Ascending aorta (tissue), 2 donors: ENCODE results near the gene GFPT1. TPM values are rescaled to one million over a fixed set of nuclear protein-coding genes. Genes with fewer than 3 reads are reported as not detected.

Source experiments
- DNase-seq, 2 donors: peaks; one replicate each; pipeline ENCODE4 v3.0.0-alpha.2; 2019; ENCODE audit warnings: low spot score in 2 of 2
- H3K27ac ChIP-seq, 2 donors: fragments of 200-600 bp; sonication (generic); one replicate each; pipeline ENCODE4 v1.5.1; 2016 to 2017; ENCODE audit warnings: mild to moderate bottlenecking in 1 of 2
- H3K27me3 ChIP-seq: fragments of 200-600 bp; sonication (generic); one replicate; pipeline ENCODE4 v1.5.1; 2017
- H3K36me3 ChIP-seq, 2 donors: fragments of 200-600 bp; sonication (generic); one replicate each; pipeline ENCODE4 v1.5.1; 2016
- H3K4me1 ChIP-seq, 2 donors: fragments of 200-600 bp; sonication (generic); one replicate each; pipeline ENCODE4 v1.5.1; 2016 to 2017; ENCODE audit warnings: mild to moderate bottlenecking in 1 of 2
- H3K4me3 ChIP-seq, 2 donors: fragments of 200-600 bp; sonication (generic); one replicate each; pipeline ENCODE4 v1.5.1; 2016 to 2017; ENCODE audit warnings: mild to moderate bottlenecking in 1 of 2
- H3K9me3 ChIP-seq, 2 donors: fragments of 200-600 bp; sonication (generic); one replicate each; pipeline ENCODE4 v1.5.1; 2016
- CTCF ChIP-seq, 3 experiments: fragments of 200-600 bp in 2 of 3; fragments of 450-650 bp in 1 of 3; sonication (generic) in 2 of 3; IDR thresholded peaks; one replicate each; pipeline ENCODE4 v1.5.1; 2016 to 2019; ENCODE audit warnings: antibody characterized with exemption in 3 of 3, mild to moderate bottlenecking in 1 of 3, moderate library complexity in 1 of 3
- intact Hi-C: fragments of 100-400 bp; cut with DNase I; formaldehyde crosslinking; loops from one replicate; pipeline ENCODE4 v1.15.1; 2023
- total RNA-seq: library from RNA; depleted of rRNA; stranded (reverse); fragments of >200 nt; gene quantifications from one replicate; pipeline ENCODE4 v1.1.0, GENCODE V29; 2016

The GFPT1 gene
- total RNA-seq, 1 donor from 2014 or later = 25.7 TPM

GRCh38 chr2:69389271-69389670 lies 2.2 kb upstream of the GFPT1 start:
- Histone ChIP-seq H3K27me3 (no peaks in the 10 kb centered on the region), H3K27ac (no peak overlapping the region), H3K9me3 (no peaks in the 10 kb centered on the region), H3K36me3 (peaks cover 4% of the 10 kb centered on the region in 2 donors), H3K4me3 (no peak overlapping the region), H3K4me1 (peaks cover 3 to 4% of the 10 kb centered on the region in 2 donors)
- TF ChIP-seq CTCF (IDR thresholded peaks at IDR 0.05) = no peak
- intact Hi-C loops = loop anchor here (5.0 kb wide), 1 partner anchor 253 kb away; the partner anchor contains the start of gene AAK1
- no peak for DNase-seq

GRCh38 chr2:69387770-69388481 lies 899 bp upstream of the GFPT1 start:
- Histone ChIP-seq H3K4me1 (peaks cover 3 to 4% of the 10 kb centered on the region in 2 donors), H3K27ac (peak overlapping the region; percentile 89 to 90), H3K9me3 (no peaks in the 10 kb centered on the region), H3K36me3 (no peaks in the 10 kb centered on the region), H3K27me3 (no peaks in the 10 kb centered on the region), H3K4me3 (peak overlapping the region; percentile 82 to 87)
- no peak for TF ChIP-seq CTCF (IDR thresholded peaks at IDR 0.05)
- intact Hi-C loops = loop anchor here (1.0 to 5.0 kb wide), 3 partner anchors 49 to 506 kb away; partner anchors contain the start of genes AAK1 and NFU1
- no peak for DNase-seq

- no peak for DNase-seq
- H3K27ac ChIP-seq = peak overlapping the region; percentile 89 to 90
- H3K4me3 ChIP-seq = peak overlapping the region; percentile 82 to 87
- H3K4me1 ChIP-seq = peaks cover 3 to 4% of the 10 kb centered on the region in 2 donors
- intact Hi-C loops = loop anchor here (5.0 kb wide), 1 partner anchor 256 kb away; the partner anchor contains the start of gene AAK1
- TF ChIP-seq CTCF (IDR thresholded peaks at IDR 0.05) = no peak
- no peaks in the 10 kb centered on the region for H3K27me3 ChIP-seq
- H3K36me3 ChIP-seq = no peaks in the 10 kb centered on the region
- H3K9me3 ChIP-seq = no peaks in the 10 kb centered on the region
Measured at GRCh38 chr2:69386360-69386759, 667 bp downstream of the GFPT1 start.

- intact Hi-C loops = loop anchor here (5.0 kb wide), 1 partner anchor 257 kb away; the partner anchor contains the start of gene AAK1
- H3K36me3 ChIP-seq = no peaks in the 10 kb centered on the region
- H3K9me3 ChIP-seq = no peaks in the 10 kb centered on the region
- TF ChIP-seq CTCF (IDR thresholded peaks at IDR 0.05) = no peak
- H3K27ac ChIP-seq = peak overlapping the region; percentile 89 to 90
- peaks cover 4 to 5% of the 10 kb centered on the region in 2 donors for H3K4me1 ChIP-seq
- H3K27me3 ChIP-seq = no peaks in the 10 kb centered on the region
- H3K4me3 ChIP-seq = peak overlapping the region; percentile 82 to 87
- DNase-seq = no peak
Measured at GRCh38 chr2:69385443-69386151, 1.4 kb downstream of the GFPT1 start.

- H3K4me1 ChIP-seq = peaks cover 4 to 5% of the 10 kb centered on the region in 2 donors
- no peaks in the 10 kb centered on the region for H3K36me3 ChIP-seq
- no peak for DNase-seq
- H3K27ac ChIP-seq = peak overlapping the region in 1 of 2 donors; percentile 89
- no peak for TF ChIP-seq CTCF (IDR thresholded peaks at IDR 0.05)
- no peaks in the 10 kb centered on the region for H3K9me3 ChIP-seq
- H3K27me3 ChIP-seq = no peaks in the 10 kb centered on the region
- peak overlapping the region in 1 of 2 donors; percentile 82 for H3K4me3 ChIP-seq
- intact Hi-C loops = loop anchor here (5.0 kb wide), 1 partner anchor 258 kb away; the partner anchor contains the start of gene AAK1
Measured at GRCh38 chr2:69384618-69385081, 2.4 kb downstream of the GFPT1 start.
